GM18861 (cell line): ENCODE data around the gene ZFYVE21.
"Not testable (repeated sequence)": the region's sequence is repeated elsewhere in the genome, so short reads cannot be mapped to it uniquely, and the experiment has no call there.

Experiments used
- ATAC-seq: cut with Tn5 transposase; IDR thresholded peaks from one replicate; pipeline ENCODE4 v1.9.1; 2021; ENCODE audit not compliant: unreplicated experiment

Gene ZFYVE21

DNA sequence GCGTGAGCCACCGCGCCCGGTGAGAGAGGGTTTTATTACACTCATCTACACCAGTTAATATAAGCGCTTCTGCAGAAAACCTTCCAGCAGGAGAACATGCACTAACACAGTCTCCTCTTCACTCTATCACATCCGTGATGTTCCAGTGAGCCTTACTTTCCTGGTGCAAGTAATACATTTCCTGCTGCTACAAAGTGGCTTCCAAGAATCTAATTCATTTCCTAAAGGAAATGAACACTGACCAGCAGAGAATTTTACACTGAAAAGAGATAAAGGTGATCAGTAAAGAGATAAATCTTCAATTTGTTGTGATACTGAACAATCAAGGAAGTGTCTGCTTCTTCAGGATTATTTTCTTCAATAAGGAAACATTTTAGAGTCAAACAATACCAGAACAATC is 39.5 kb downstream of the ZFYVE21 start:
- no peak for ATAC-seq

DNA sequence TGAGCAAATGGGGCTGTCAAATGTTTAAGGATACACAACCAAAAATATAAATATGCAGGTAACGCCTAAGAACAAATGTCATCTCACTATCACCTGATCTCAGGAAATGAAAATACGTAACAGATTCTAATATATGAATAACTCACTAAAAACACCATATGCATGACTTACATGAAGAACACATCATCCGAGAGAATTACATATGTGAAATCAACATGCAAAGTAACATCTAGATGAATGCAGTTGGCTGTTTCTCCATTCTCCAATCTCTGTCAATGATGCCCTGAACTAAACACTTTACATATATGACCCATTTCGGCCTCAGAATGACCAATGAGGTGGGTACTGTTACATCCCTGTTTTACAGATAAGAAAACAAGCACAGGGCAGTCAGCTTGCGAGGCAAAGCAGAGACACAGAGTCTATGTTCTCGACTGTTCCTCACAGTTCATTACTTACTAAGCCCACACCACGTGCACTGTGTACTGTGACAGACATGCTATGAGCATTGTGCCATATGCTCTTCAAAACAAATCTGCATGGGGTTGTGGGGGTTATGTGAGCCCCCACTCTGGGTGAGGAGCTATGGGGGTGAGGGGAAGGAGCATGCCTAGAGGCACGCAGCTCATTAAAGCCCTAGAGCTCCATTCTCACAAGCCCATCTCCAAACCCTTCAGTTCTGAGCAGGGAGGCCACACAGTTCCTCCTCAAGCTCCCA is 42.6 kb downstream of the ZFYVE21 start:
- ATAC-seq, result no peak

DNA sequence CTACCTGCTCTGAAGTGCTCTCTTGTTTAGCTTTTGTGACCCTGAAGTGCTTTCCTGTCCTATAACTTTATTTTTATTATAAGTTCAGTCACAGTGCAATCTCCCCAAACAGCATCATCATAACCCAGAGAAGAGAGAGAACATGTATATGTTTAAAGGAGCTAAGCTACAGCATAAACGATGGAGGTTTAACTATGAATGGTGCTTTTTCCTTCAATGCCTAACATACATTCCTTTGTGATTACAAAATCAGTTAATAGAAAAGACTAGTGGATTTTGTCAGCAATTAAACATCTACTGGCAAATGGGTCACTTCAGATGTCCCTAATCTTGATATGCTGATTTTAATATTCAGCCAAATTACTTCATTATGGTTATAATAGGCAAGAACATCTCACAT is 46.4 kb downstream of the ZFYVE21 start:
- ATAC-seq, result no peak

DNA sequence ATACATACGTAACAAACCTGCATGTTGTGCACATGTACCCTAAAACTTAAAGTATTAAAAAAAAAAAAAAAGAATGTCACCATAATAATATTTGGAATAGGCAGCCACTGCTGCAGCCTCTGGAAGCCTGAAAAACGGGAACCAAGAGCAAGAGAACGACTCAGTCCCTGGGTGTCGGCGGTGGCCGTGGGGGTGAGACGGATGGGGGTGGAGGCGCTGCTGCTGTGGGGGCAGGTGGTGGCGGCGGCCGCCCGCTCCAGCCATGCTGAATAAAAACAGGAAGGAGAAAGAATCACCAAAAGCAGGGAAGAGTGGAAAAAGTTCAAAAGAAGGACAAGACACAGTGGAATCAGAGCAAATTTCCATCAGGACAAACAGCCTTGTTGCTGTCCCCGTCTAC is 46.9 kb downstream of the ZFYVE21 start:
- no peak for ATAC-seq

DNA sequence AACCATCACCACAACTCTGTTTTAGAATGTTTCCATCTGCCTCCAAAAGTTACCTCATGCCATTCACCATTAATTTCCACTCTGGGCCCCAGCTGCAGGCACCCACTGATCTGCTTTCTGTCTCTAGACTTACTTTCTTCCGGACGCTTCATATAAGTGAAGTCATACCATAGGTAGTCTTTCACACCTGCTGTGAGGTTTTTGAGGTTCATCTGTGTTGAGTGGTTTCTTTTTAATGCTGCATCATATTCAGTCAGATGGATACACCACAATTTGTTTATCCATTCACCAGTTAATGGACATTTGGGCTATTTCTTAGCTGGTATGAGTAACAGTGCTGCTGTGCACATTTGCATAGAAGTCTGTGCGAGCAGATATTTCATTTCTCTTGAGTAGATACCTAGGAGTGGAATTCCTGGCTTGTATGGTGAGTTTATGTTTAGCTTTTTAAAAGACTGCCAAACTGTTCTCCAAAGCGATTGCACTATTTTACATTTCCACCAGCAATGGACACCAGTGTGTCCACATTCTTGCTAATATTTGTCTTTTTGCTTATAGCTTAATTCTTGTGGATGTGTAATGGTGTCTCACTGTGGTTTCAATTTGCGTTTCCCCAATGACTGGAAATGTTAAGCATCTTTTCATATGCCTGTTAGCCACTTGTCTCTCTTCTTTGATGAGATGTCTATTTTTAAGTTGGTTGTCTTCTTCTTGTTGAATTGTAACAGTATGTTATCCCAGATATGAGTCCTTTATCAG is 48.3 kb downstream of the ZFYVE21 start:
- ATAC-seq, result peak; percentile 73

DNA sequence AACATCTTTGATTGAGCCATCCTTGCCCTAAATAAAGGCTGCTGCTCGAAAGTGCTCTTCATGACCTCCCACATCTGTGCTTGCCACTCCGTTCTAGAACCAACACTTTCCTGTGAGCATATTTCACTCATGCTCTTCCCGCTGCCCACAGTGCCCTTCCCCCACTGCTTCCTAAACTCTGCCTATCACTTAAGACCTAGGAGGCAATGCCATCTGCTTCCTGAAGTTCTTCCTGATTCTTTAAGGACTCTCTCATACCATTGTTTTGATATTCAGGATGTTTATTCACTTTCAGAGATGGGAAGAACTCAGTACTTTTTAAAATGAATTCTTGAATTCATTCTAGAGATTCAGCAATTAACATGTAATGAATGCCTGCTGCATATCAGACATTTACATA is 49.9 kb downstream of the ZFYVE21 start:
- no peak for ATAC-seq

- no peak for ATAC-seq
Observed at GRCh38 chr14:103767336-103767894, 51.8 kb downstream of the ZFYVE21 start.

- ATAC-seq, result no peak
Observed at GRCh38 chr14:103770500-103770899, 54.9 kb downstream of the ZFYVE21 start.

- ATAC-seq, result no peak
Observed at GRCh38 chr14:103770902-103771301, 55.3 kb downstream of the ZFYVE21 start.

DNA sequence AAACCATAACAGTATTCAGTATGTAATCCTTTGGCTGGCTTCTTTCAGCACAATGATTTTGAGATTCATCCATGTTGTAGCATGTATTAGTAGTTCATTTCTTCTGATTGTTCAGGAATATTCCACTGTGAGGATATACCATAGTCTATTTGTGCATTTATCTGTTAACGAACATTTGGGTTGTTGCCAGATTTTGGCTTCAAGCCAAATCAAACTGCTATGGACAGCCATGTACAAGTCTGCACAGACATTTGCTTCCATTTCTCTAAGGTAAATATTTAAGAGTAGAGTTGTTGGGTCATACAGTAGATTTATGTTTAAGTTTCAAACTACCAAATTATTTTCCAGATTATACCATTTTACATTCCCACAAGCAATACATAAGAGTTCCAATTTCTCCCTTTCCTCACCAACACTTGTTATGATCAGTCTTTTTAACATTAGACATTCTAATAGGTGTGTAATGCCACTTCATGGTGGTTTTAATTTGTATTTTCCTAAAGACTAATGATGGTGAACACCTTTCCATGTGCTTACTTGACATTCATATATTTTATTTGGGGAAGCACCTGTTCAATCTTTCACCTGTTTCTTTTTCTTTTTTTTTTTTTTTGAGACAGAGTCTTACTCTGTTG is 56.6 kb downstream of the ZFYVE21 start:
- ATAC-seq, result no peak

- no peak for ATAC-seq
Observed at GRCh38 chr14:103773521-103773920, 57.9 kb downstream of the ZFYVE21 start.

DNA sequence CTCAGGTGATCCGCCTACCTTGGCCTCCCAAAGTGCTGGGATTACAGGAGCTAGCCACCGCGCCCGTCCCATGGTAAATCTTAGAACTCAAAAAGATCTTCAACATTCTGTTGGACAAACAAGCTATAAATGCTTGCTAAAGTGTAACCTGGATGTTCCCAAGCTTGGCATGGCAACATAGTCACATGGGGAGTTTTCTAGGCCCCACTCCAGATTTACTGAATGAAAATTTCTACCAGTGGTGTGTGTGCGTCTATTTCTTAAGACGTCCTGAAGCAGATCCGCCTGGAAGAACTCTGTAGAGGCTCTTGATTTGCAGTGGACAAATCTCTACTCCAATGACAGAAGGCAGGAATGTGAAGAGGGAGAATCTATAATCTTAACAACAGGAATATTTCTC is 59.9 kb downstream of the ZFYVE21 start:
- no peak for ATAC-seq

GRCh38 chr14:103776319-103776718 is 60.7 kb downstream of the ZFYVE21 start:
- ATAC-seq, result not testable (repeated sequence)

DNA sequence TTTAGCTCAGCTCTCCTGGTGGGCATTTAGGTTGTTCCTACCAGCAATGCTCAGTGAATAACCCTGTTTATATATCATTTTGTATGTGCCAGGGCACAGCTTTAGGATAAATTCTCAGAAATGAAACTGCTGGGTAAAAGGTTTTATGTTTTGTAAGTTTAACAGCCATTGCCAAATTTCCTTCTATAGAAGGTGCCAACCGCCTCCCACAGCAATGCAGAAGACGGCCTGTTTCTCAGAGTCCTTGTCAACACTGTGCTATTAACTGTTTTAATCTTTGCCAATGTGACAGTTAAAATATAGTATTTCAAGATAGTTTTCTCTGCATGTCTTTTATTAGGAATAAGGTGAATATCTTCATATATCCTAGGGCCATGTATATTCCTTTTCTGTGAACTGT is 66.8 kb downstream of the ZFYVE21 start:
- no peak for ATAC-seq
